GM19452 (cell line): ENCODE results near the gene SELE.

Source experiments
- ATAC-seq: cut with Tn5 transposase; IDR thresholded peaks from one replicate; pipeline ENCODE4 v1.9.1; 2021; ENCODE audit not compliant: unreplicated experiment

SELE gene, protein sequence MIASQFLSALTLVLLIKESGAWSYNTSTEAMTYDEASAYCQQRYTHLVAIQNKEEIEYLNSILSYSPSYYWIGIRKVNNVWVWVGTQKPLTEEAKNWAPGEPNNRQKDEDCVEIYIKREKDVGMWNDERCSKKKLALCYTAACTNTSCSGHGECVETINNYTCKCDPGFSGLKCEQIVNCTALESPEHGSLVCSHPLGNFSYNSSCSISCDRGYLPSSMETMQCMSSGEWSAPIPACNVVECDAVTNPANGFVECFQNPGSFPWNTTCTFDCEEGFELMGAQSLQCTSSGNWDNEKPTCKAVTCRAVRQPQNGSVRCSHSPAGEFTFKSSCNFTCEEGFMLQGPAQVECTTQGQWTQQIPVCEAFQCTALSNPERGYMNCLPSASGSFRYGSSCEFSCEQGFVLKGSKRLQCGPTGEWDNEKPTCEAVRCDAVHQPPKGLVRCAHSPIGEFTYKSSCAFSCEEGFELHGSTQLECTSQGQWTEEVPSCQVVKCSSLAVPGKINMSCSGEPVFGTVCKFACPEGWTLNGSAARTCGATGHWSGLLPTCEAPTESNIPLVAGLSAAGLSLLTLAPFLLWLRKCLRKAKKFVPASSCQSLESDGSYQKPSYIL

DNA sequence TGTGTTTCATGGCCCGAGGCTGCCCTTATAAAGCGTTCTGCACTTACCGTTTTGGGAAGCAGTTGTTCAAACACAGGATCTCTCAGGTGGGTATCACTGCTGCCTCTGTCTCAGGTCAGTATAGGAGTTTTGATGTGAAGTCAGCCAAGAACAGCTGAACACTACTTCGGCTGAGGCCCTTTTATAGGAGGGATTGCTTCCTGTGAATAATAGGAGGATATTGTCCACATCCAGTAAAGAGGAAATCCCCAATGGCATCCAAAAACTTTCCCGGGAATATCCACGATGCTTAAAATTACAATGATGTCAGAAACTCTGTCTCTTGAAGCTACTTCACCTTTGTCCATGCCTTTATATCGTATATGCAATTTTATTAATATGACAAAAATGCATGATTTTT, at the start of gene SELE:
TSS of gene SELE (minus strand) at position 156 of the 400 bp plus-strand sequence. CDS start 467 bp downstream, outside the sequence.
- ATAC-seq: no peak

DNA sequence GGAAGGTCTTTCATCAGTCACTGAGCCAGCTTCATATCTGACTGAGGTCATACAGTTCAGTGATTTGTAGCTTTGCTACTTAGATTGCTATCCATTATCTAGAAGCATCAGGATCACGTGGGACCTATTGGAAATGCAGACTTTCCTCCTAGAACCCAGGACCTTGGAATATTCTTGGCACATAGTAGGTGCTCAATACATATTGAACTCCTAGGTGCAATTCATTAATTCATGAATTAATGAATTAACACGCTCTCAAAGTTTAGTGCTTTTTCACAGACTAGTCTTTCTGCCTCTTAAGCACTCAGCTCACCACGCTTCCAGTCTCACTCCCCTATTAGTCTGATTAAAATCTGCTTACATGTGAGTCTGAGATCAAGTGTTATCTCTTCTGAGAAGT, 48.7 kb upstream of the SELE start:
- no peak for ATAC-seq

DNA sequence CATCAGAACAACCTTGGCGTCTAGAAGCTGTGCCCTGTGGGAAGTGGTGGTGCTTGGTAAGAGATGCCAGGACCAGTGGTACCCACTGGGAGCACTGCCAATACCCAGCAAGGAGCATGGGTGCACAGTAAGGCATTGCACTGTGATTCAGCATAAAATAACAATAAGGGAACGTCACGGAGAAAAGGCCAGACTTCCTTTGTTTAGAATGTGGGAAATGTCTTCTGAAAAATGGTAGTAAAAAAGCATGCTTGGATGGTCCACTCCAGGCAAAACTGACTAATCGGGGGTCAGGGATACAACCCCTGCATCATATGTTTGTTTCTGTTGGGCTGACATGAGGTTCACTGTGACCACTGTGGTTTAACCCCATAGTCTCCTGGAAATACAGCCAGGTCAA, 46.1 kb upstream of the SELE start:
- no peak for ATAC-seq

- no peak for ATAC-seq
Observed at GRCh38 chr1:169779150-169779549, 45.3 kb upstream of the SELE start.

- no peak for ATAC-seq
Observed at GRCh38 chr1:169776440-169776839, 42.6 kb upstream of the SELE start.

DNA sequence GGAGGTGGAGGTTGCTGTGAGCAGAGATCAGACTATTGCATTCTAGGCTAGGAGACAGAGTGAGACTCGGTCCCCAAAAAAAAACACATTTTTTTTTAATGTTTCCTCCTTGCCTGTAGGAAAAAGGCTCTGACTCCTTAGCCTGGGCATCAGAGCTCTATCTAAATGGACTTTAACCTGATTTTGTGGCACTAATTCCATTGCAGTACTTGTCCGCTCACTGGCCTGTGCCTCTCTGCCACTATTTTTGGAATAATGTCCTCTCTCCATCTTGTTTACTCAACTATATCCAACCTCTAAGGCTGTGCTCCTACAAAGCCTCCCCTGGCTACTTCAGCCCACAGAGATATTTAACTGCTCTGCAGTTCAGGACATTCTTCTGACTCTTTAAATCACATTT, 34.3 kb upstream of the SELE start:
- ATAC-seq: no peak

GRCh38 chr1:169765580-169766331, 31.9 kb upstream of the SELE start:
- ATAC-seq: no peak

DNA sequence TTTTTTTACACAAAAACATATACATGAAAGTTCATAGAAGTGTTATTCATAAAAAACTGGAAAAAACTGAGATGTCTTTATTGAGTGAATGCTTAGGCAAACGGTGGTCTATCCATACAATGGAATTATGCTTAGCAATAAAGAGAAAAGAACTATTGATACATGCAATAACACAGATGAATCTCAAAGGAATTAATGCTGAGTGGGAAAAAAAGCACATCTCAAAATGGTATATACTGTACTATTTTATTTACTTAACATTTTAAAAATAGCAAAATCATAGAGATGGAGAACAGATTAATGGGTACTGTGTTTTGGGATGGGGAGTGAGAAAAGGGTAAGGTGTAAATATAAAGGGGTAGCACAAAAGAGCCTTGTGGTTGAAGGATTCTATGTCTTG, 31.0 kb upstream of the SELE start:
- no peak for ATAC-seq

DNA sequence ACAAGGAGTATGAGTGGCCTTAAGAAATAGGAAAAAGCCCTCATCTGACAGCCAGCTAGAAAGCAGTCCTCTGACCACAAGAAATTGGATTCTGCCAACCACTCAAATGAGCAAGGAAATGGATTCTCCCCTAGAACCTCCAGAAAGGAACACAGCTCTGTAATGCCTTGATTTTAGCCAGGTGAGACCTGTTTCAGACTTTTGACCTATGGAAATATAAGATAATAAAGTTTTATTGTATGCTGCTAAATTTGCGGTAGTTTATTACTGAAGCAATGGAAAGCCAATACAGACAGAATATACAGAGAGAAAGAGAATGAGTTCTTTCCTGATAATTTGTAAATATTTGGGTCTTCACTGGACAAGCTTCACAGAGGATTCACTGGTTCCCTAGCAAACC, 28.8 kb upstream of the SELE start:
- ATAC-seq: no peak

GRCh38 chr1:169759038-169759437, 25.2 kb upstream of the SELE start:
- ATAC-seq: no peak

DNA sequence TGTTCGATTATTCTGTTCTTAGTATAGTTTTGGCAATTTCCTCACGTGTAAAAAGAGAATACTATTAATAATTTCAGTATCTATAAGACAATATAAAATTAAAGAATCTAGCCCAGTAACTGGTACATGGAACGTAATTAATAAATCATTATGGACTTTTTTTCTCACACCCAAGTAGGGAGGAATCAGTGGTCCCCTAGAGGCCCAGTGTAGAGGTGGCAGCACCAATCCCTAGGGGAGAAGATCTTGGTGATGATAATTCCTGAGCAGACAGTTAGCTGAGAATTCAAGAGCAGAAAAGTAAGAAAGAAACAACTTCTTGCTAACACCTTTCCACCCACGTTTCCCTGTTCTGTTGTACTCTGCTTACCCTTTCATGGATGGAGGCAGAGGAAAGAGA, 19.7 kb upstream of the SELE start:
- no peak for ATAC-seq

DNA sequence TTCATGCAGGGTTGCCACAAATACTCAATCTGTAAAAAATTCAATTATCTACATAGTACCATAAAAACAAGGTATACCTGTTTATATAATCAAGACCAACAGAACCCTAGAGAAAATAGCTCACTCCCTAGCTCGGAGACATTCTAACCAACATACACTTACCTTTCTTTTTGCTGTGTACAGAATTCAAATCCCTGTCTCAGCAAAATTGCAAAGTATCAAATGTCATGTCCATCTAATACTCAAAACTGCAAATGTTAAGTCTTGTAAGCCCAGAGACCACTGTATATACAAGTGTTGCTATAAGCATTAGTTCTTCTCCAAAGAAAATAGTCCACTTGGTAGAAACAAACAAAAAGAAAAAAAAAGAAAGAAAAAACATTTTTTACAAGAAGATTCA, 16.2 kb upstream of the SELE start:
- no peak for ATAC-seq

GRCh38 chr1:169746550-169746949, 12.7 kb upstream of the SELE start:
- no peak for ATAC-seq

DNA sequence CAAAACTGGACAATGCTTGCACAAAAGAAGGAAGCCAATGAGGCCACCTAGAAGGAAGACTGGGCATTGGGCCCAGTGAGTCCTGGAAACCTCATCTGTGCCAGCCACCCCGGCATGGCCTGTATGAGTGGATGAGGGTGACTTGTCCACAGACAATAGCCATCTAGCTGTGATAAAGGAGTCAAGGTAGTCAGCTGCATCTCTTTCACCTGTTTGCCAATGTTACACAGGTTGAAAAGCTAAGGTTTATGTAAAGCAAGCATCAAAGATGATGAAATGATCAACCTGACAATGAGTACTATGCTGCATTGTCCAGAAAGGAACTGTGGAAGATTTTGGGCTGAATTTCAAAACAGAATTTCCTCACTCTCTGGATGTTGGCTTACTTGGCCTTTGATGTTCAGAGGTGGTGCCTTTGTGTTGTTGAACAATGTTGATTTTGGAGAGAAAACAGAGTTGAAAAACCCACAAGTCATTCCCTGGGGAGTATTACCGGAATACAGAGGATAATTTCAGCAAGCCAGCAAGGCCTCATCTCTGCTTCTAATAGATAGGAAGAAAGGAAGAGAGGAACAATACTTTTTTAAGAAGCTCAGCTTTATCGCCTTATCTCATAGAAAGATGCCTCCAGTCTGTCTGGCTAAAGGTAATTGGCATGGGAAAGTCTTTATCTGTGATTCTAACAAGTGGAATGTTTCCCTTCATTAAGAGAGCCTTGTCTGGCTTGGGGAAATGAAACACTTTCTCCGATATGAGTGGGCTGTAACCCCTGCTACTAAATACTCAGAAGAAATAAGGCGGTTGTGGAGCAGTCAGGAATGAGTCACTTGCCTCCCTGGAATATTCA, 11.4 kb upstream of the SELE start:
- ATAC-seq: no peak

- ATAC-seq: no peak
Observed at GRCh38 chr1:169741666-169742394, 8.0 kb upstream of the SELE start.

- no peak for ATAC-seq
Observed at GRCh38 chr1:169739980-169740379, 6.1 kb upstream of the SELE start.

GRCh38 chr1:169731446-169731845, 2.4 kb downstream of the SELE start:
- no peak for ATAC-seq

DNA sequence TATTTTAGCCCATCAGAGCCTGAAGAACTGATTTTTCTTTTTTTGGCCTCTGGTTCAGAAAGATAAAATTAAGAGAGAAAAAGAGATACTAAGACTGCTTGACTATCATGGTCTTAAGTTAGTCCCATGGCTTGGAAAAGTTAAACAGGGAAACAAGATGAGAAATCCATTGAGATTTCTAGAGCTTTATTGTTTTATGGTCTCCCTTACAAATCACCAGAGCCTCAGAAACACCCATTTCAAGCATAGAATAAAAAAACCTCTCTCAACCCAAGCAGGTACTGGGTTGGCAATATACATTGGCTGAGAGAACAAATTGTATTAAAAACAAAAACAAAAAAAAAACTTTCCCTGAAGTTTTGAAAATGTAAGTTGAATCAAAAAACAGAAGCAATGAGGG, 3.9 kb downstream of the SELE start:
- no peak for ATAC-seq

- ATAC-seq: no peak
Observed at GRCh38 chr1:169727307-169727706, 6.6 kb downstream of the SELE start.

GRCh38 chr1:169726851-169727250, 7.0 kb downstream of the SELE start:
- ATAC-seq: no peak
